ENCODE data around the gene WDR11.

WDR11 gene

DNA sequence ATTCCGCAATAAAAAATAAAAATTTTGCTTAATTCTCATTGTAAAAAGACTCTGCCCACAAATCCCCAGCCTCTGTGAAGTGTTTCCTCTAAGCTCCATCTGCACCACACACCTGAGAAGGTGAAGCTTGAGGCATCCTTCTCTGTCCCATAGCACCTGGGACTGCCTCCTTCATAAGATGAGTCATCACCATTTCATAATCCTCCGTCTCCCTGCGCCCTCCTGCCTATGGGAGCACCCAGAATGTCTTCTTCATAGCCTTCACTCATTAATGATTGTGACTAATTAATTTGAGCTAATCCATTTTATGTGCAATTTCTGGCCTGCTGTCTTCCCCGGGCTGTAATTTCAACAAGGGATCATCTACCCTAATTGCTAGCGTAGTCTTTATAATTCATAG, 90.3 kb downstream of the WDR11 start:
- FAIRE-seq: no peak
- no peak for DNase-seq (ENCODE audit: extremely low spot score, insufficient read length, low read depth)

DNA sequence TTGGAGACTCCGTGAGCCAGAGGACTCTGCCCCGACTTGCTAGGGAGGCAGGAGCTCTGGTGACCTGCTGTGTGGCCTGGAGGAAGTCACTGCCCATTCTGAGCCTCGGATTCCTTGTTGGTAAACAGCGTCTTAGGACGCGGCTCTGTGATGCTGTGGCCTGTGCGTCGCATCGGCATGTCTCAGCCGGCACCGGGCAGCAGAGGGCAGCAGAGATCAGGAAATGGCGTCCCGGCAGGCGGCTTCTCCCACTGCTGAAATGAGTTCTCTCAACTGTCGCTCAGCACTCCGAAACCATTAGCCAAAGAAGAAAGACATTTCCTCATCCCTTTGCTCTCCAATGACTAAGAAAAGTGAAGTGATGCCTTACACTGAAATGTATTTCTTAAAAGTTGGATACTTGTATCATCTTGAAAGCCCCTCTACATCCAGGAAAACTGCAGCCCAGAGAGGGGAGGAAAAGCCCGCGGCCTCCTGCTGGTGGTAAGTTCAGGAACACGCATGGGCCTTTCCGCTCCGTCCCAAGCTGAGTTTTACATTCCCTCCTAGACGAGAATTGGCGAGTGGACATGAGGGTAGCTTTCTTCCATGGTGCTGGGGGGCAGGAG, 91.7 kb downstream of the WDR11 start:
- FAIRE-seq: peak; percentile 91
- DNase-seq (ENCODE audit: extremely low spot score, insufficient read length, low read depth): peak; percentile 69

DNA sequence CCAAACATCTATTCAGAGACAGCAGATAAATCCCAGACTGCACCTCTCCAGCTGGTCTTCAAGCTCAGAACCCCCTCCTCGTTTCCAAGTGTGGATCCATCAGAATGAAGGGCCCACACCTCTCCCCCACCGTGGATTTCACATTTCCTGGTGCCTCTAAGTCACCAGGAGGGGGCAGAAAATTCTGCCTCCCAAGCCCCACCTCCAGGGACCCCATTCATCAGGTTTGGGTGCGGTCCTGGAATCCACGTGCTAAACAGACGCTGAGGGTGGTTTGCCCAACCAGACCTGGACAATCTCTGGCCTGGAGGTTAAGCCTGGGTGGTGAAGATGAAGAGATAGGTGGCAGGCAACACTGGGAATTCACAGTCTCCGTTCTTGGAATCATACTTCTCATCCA, 92.4 kb downstream of the WDR11 start:
- no peak for DNase-seq (ENCODE audit: extremely low spot score, insufficient read length, low read depth)
- FAIRE-seq: no peak

DNA sequence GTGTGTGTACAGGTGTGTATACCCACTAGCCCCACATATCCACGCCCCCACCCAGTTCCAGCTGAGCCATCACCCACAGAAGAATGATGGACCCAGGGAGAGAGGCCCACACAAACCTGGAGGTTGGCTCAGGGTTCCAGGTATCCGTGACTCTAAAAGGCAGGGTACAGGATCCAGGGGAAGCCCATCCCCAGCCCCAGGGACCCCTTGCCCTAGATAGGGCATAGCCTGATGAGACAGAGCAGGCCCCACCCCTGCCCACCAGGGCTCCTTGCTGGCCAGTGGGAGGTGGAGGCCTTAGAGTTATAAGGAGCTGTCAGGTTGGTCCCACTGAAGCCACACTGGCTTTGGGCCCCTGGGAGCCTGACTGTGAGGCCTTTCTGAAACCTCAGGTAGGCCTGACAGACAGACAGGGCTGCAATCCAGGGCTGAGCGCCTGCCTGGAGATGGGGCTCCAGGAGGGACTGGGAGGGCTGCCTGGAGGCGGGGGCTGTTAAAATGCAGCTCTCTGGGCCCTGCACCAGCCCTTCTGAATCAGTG, 93.5 kb downstream of the WDR11 start:
- DNase-seq (ENCODE audit: extremely low spot score, insufficient read length, low read depth) (no peak), FAIRE-seq (no peak)

DNA sequence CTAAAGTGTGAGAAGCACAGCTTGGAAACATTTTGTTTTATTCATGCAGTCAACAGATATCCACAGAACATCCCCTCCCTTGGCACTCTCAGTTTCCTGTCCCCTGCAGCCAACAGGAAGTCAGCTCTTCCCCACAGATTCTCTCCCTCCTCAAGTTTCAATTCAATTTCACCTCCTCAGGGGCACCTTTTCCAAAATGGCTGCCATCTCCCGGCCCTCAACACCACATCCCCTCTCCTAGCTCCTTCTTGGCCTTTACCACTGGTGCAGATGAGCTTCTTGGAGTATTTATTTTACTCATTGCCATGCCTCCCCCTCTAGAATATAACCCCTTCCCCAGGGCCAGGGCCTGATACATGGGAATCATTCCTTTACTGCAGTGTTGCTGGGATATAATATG, 94.0 kb downstream of the WDR11 start:
- DNase-seq (ENCODE audit: extremely low spot score, insufficient read length, low read depth) (no peak), FAIRE-seq (no peak)

DNA sequence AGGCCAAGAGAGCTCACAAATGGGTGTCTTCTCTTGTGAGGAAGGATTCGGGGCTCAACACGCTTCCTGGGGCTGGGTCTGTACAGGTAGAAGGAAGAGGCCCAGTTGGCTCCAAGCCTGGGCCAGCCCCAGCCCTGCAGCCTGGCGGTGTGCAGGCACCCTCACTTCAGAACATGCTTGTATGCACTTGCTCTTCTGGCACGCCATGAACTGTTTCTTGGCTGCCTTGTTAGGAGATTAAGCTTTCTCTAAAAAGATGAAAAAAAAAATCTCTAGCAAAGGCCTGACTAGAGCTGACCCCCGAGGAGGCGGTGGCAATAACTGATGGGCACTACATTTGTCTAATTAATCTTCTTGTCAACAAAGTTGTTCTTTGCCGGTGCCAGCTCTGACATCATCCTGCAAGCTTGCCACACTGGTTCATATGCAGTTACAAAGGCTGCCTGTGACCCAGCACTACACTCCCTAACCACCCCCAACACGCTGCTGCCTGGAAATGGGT, 94.7 kb downstream of the WDR11 start:
- no peak for FAIRE-seq

DNA sequence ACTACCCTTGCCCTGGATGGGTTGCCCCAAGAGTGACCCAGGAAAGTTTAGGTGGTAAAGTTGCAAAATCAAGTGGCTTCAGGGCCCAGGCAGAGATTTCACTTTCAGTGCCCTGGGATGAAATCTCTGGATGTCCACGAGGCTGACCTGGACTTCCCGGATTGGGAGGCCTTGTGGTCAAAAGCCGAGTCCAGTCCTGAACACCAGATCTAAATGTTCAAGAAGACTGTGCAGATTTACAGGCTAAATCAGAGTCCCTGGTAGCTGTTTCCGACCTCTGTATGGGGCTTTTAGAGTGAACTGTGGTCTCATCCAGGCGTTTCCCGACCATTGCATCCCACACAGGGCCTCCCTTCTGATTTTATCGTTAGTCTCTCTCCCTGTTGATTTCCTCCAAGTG, 95.3 kb downstream of the WDR11 start:
- FAIRE-seq: no peak
- DNase-seq (ENCODE audit: extremely low spot score, insufficient read length, low read depth): no peak

More for the DNA sequence above, 94.7 kb downstream of the WDR11 start:
- no peak for DNase-seq (ENCODE audit: extremely low spot score, insufficient read length, low read depth)

DNA sequence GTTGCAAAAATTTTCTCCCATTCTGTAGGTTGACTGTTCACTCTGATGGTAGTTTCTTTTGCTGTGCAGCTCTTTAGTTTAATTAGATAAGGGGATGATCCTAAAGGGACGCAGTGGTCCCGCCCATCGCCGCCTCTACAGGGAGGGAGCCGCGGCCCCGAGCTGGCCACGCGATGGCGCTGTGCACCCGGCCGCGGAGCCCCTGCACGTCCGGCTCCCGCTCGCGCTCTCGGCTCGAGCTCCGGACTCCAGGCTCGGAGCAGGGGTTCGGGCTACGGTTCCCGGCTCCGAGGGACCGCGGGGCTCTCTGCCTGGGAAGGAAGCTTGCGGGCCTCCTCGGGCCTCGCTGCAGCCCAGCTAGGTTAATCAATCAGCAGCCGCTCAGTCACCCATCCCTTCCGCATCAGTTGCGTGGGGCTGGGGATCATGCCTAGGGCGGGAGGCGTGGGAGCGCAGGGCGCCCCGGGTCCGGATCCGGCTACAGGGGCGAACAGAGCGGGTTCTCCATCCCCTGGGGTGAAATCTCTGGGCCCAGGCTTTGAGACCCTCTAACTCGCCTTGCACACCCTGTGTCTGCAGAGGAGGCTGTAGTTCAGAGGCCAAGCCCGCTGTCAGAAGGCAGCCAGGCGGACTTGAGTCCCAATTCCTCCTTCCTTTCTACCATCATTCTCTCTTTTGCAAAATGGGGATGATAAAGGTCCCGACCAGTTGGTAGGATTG, 97.9 kb downstream of the WDR11 start:
- peak; percentile 24 for FAIRE-seq
- DNase-seq (ENCODE audit: extremely low spot score, insufficient read length, low read depth): peak; percentile 57

DNA sequence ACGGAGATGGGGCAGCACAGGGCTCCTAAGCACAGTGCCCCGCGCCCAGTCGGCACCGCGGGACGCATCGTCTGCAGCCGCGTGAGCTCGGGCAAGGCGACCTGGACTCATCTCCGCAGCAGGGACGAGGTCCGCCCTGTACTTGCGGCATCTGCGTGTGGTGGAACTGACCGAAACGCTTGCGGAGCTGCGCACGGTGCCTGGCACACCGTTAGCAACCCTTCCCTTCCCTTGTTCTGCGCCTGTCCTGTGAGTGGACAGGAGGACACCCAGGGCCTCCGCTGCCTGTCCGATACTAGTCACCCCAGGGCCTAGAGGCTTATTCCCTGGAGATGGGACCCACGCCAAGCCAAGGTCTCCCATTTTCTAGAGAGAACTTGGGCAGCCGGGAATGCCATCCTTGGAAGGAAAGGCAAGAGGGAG, 98.5 kb downstream of the WDR11 start:
- FAIRE-seq (no peak), DNase-seq (ENCODE audit: extremely low spot score, insufficient read length, low read depth) (no peak)

DNA sequence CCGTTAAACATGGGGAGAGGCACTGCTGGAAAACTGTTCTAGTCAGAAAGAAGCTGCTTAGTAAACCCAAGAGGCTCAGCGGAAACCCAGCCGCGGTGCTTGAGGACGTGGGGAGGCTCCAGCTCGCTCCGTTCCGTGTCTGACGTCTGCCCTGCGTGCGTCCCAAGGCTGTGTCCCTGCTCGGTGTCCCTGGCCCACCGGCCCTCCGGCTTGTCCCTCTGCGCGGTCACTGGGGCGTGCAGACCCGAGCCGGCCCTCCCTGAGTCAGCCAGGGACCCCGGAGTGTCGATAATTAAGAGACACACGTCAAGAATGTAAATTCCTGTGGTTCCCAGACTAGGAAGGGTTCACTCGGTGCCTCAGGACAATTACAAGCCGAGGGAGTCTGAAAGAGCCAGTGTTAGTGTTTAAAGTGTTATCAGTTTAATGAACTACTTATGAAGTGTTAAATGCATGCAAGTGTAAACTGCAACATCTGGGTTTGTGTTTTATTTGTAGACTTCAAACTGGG, 98.9 kb downstream of the WDR11 start:
- DNase-seq (ENCODE audit: extremely low spot score, insufficient read length, low read depth): no peak
- no peak for FAIRE-seq

DNA sequence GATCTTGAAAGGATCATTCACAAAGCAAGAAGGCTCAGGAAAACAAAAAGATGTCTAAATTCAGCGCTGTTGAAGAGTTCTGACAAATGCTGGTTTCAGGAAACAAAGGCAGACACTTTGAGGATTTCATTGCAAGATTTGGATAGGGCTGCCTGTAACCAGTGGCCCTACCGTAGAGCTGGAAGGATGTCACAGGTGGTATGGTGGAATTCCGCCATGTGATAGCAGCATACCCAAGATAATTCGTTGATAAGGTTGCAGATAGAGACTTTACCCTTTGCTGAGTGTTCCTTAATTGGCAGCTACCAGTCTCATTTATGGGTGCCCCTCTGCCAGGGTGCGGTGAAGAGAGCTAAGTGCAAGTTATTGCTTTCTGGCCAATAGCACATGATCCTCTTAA, 100.1 kb downstream of the WDR11 start:
- DNase-seq (ENCODE audit: extremely low spot score, insufficient read length, low read depth) (no peak), FAIRE-seq (no peak)

DNA sequence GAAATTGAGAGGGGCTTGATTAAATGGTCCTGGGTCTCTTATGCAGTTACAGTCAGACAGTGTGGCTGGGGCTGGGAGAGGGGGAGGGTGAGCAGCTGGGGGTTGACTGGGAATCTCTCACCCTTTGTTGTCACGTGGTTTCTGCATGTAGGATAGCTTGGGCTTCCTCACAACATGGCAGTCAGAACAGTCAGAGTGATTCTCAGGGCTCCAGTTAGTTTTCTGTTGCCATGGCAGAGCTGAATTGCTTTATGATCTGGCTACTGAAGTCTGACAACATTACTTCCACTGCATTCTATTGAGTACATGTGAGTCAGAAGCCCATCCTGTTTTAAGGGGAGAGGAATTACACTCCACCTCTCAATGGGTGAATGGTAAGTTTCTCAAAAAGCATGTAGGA, 102.7 kb downstream of the WDR11 start:
- FAIRE-seq (no peak), DNase-seq (ENCODE audit: extremely low spot score, insufficient read length, low read depth) (no peak)
